MM.1S (cell line): ENCODE data around the gene DLGAP1.

ENCODE experiments used
- DNase-seq: peaks from one replicate; pipeline ENCODE4 v3.0.0-alpha.2; 2015
- H2AFZ ChIP-seq: fragments of 300-600 bp; sonication (generic); 2 replicates; pipeline ENCODE4 v1.6.0; 2016; ENCODE audit warnings: antibody characterized with exemption, low read length
- H3F3A ChIP-seq: fragments of 300-600 bp; sonication (generic); 2 replicates; pipeline ENCODE4 v1.6.1; 2016; ENCODE audit warnings: mild to moderate bottlenecking, antibody characterized with exemption, low read length, moderate library complexity, mixed read lengths; ENCODE audit not compliant: insufficient read depth
- H3K27ac ChIP-seq: fragments of 300-600 bp; sonication (generic); 2 replicates; pipeline ENCODE4 v1.5.1; 2016; ENCODE audit warnings: mild to moderate bottlenecking, low read length
- H3K27me3 ChIP-seq: fragments of 300-600 bp; sonication (generic); replicated peaks from 2 replicates; pipeline ENCODE4 v1.6.0; 2016; ENCODE audit warnings: low read length; ENCODE audit not compliant: insufficient read depth
- H3K36me3 ChIP-seq: fragments of 300-600 bp; sonication (generic); replicated peaks from 2 replicates; pipeline ENCODE4 v1.6.1; 2016; ENCODE audit warnings: mild to moderate bottlenecking, low read length, mixed read lengths; ENCODE audit not compliant: insufficient read depth
- H3K4me1 ChIP-seq: fragments of 300-600 bp; sonication (generic); 2 replicates; pipeline ENCODE4 v1.6.1; 2016; ENCODE audit warnings: low read length, mixed read lengths
- H3K4me2 ChIP-seq: fragments of 300-600 bp; sonication (generic); 2 replicates; pipeline ENCODE4 v1.6.0; 2016; ENCODE audit warnings: low read depth, low read length
- H3K4me3 ChIP-seq: fragments of 300-600 bp; sonication (generic); 2 replicates; pipeline ENCODE4 v1.5.1; 2016; ENCODE audit warnings: low read length, mixed read lengths
- H3K79me2 ChIP-seq: fragments of 300-600 bp; sonication (generic); 2 replicates; pipeline ENCODE4 v1.6.1; 2016; ENCODE audit warnings: mixed run types, low read length, mixed read lengths
- H3K9ac ChIP-seq: fragments of 300-600 bp; sonication (generic); 2 replicates; pipeline ENCODE4 v1.6.1; 2016; ENCODE audit warnings: low read length, mixed read lengths
- H3K9me2 ChIP-seq: fragments of 300-600 bp; sonication (generic); replicated peaks from 2 replicates; pipeline ENCODE4 v1.6.1; 2016; ENCODE audit warnings: mild to moderate bottlenecking, low read length, mixed read lengths; ENCODE audit not compliant: insufficient read depth
- H3K9me3 ChIP-seq: fragments of 300-600 bp; sonication (generic); replicated peaks from 2 replicates; pipeline ENCODE4 v1.6.1; 2016; ENCODE audit warnings: mild to moderate bottlenecking, low read length, mixed read lengths; ENCODE audit not compliant: insufficient read depth
- H4K20me1 ChIP-seq: fragments of 300-600 bp; sonication (generic); 2 replicates; pipeline ENCODE4 v1.6.1; 2016; ENCODE audit warnings: mild to moderate bottlenecking, low read length, moderate library complexity, mixed read lengths; ENCODE audit not compliant: insufficient read depth
- EZH2 ChIP-seq: fragments of 300-600 bp; sonication (generic); optimal IDR thresholded peaks from 2 replicates; pipeline ENCODE3; 2017; ENCODE audit warnings: low read depth, mild to moderate bottlenecking, antibody characterized with exemption, low read length, mixed read lengths
- EZH2phosphoT487 ChIP-seq: fragments of 300-600 bp; sonication (generic); IDR thresholded peaks from 2 replicates; pipeline ENCODE4 v1.6.1; 2018; ENCODE audit warnings: antibody characterized with exemption, low read length
- TF ChIP-seq, protein P1 (sequence below): fragments of 300-600 bp; sonication (generic); IDR thresholded peaks from 2 replicates; pipeline ENCODE4 v1.5.1; 2016; ENCODE audit warnings: antibody characterized with exemption, low read length, mixed read lengths

DLGAP1 gene

DNA sequence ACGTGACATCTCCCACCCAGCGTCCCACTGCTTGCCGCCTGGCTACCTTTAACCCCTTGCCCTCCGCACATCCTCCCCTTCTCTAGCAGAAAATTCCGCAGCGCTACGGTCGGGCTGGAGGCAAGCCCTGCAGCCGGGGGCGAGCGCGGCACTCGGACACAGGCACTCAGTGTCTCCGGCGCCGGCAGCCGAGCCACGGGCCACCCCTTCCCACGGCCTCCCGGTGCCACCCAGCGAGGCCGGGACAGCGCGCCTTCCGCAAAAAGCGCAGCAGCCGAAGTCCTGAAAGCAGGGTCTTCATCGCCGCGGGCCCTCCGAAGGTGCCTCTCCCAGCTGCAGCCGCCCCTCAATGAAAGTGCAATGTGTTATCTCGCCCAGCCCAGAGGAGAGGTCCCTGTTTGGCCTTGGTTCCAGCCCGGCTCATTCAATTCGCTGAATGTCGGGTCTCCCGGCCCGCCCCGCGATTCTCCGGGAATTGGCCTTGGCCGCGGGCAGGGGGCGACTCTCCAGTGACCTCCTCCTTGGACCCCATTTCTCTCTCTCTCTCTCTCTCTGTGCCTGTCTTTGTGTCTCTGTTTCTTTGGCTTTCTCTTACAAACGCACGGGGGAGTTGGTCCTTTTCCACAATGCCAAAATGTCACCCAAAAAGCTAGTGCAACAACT, 1.1 kb downstream of the DLGAP1 start:
- no peaks in the 10 kb centered on the region for H4K20me1 ChIP-seq
- no peaks in the 10 kb centered on the region for H3K36me3 ChIP-seq
- TF ChIP-seq EZH2, result no peak
- TF ChIP-seq, protein P1, sequence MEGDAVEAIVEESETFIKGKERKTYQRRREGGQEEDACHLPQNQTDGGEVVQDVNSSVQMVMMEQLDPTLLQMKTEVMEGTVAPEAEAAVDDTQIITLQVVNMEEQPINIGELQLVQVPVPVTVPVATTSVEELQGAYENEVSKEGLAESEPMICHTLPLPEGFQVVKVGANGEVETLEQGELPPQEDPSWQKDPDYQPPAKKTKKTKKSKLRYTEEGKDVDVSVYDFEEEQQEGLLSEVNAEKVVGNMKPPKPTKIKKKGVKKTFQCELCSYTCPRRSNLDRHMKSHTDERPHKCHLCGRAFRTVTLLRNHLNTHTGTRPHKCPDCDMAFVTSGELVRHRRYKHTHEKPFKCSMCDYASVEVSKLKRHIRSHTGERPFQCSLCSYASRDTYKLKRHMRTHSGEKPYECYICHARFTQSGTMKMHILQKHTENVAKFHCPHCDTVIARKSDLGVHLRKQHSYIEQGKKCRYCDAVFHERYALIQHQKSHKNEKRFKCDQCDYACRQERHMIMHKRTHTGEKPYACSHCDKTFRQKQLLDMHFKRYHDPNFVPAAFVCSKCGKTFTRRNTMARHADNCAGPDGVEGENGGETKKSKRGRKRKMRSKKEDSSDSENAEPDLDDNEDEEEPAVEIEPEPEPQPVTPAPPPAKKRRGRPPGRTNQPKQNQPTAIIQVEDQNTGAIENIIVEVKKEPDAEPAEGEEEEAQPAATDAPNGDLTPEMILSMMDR, result no peak
- TF ChIP-seq EZH2phosphoT487, result no peak
- no peak overlapping the region for H3K4me2 ChIP-seq
- no peak overlapping the region for H3K4me3 ChIP-seq
- no peaks in the 10 kb centered on the region for H3K79me2 ChIP-seq
- no peak for DNase-seq
- no peak overlapping the region for H3K27ac ChIP-seq
- no peaks in the 10 kb centered on the region for H3K9me2 ChIP-seq
- H3K27me3 ChIP-seq, result no peaks in the 10 kb centered on the region
- H3K4me1 ChIP-seq, result no peaks in the 10 kb centered on the region
- H3K9ac ChIP-seq, result no peak overlapping the region
- H3F3A ChIP-seq, result no peaks in the 10 kb centered on the region
- H2AFZ ChIP-seq, result no peak overlapping the region
- H3K9me3 ChIP-seq, result no peaks in the 10 kb centered on the region

DNA sequence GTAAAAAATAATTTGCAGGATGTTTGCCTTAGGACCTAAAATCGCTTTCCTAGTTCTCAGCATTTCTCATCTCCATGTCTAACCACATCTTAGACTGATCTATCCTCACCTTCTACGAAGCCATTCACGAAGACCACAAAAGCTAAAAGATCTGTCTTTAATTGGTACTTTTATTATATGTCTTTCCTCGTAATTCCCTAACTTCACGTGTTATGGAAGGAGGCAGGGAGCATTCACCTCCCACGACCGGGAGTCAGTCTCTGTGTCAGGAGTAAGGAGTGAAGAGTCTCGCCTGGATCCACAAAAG, 1.6 kb downstream of the DLGAP1 start:
- H3K4me3 ChIP-seq, result no peak overlapping the region
- no peak overlapping the region for H3K9ac ChIP-seq
- H2AFZ ChIP-seq, result no peak overlapping the region

DNA sequence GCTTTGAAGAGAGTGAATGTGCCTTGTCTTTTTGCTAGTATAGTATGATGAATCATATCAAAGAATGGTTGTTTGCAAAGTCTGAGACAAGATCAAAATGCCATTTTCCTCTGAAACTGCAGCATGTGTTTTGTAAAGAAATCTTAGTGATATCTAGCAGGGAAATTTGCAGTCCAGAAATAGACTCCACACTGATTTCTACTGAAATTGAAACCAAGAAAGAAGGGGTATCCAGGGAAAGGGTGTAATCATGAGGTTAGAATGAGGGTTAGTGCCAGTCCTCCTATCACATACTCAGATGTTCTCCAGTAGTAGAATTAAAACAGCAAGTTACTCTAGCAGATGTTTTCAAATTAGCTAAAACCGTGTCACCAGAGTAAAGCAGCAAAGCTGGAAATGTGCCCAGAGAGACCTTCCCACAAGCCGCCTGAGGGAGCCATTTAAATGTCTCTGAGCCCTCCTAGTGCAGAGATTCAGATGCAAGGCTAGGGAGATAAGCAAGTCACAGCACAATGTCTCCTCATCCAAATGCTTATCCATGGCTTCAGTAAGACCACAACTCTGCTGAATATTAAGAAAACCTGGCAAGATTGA, 4.9 kb downstream of the DLGAP1 start:
- TF ChIP-seq EZH2phosphoT487 (no peak), EZH2 (no peak)
- TF ChIP-seq, protein P1, result no peak
- H2AFZ ChIP-seq, result no peak overlapping the region
- H4K20me1 ChIP-seq, result no peaks in the 10 kb centered on the region
- no peak overlapping the region for H3K27ac ChIP-seq
- H3K27me3 ChIP-seq, result no peaks in the 10 kb centered on the region
- H3K36me3 ChIP-seq, result no peaks in the 10 kb centered on the region
- H3K79me2 ChIP-seq, result no peaks in the 10 kb centered on the region
- H3K4me2 ChIP-seq, result no peak overlapping the region
- H3K4me3 ChIP-seq, result no peak overlapping the region
- H3F3A ChIP-seq, result no peaks in the 10 kb centered on the region
- DNase-seq, result no peak
- H3K9me2 ChIP-seq, result no peaks in the 10 kb centered on the region
- no peaks in the 10 kb centered on the region for H3K4me1 ChIP-seq
- no peak overlapping the region for H3K9ac ChIP-seq
- no peaks in the 10 kb centered on the region for H3K9me3 ChIP-seq

More for the DNA sequence above, 1.6 kb downstream of the DLGAP1 start:
- H3K27me3 ChIP-seq, result no peaks in the 10 kb centered on the region
- DNase-seq, result no peak
- H3K4me1 ChIP-seq, result no peaks in the 10 kb centered on the region
- H3K27ac ChIP-seq, result no peak overlapping the region
- H3K79me2 ChIP-seq, result no peaks in the 10 kb centered on the region
- TF ChIP-seq EZH2phosphoT487, result no peak
- no peak for TF ChIP-seq EZH2
- H3K9me3 ChIP-seq, result no peaks in the 10 kb centered on the region
- no peaks in the 10 kb centered on the region for H3K9me2 ChIP-seq
- H3F3A ChIP-seq, result no peaks in the 10 kb centered on the region
- H3K36me3 ChIP-seq, result no peaks in the 10 kb centered on the region
- H3K4me2 ChIP-seq, result no peak overlapping the region
- H4K20me1 ChIP-seq, result no peaks in the 10 kb centered on the region

DNA sequence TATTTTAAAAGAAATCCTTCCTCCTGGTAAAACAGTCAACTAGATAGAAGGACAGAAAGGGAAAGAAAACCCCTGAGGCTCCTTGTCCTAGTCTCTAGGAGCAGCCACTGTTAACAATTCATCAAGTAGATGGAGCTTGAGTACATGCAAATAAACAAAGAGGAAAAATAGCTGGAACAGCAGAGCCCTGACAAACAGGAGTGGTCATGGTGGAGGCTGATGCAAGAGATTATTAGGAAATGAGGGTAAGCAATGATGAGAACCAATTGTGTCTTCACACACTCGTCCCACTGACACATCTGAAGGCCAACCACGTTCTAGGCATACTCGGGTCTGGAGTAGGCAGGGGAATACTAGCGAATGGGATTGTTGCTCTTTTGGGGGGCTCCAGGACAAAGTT, 9.2 kb downstream of the DLGAP1 start:
- H3K27me3 ChIP-seq, result no peaks in the 10 kb centered on the region
- H3K27ac ChIP-seq, result no peak overlapping the region
- no peak overlapping the region for H2AFZ ChIP-seq
- H3F3A ChIP-seq, result no peaks in the 10 kb centered on the region
- no peak overlapping the region for H3K4me2 ChIP-seq
- H3K9me2 ChIP-seq, result no peaks in the 10 kb centered on the region
- H3K79me2 ChIP-seq, result no peaks in the 10 kb centered on the region
- no peak overlapping the region for H3K9ac ChIP-seq
- H3K4me1 ChIP-seq, result no peaks in the 10 kb centered on the region
- H3K9me3 ChIP-seq, result no peaks in the 10 kb centered on the region
- H3K4me3 ChIP-seq, result no peak overlapping the region
- H3K36me3 ChIP-seq, result no peaks in the 10 kb centered on the region
- no peak for DNase-seq
- H4K20me1 ChIP-seq, result no peaks in the 10 kb centered on the region
- TF ChIP-seq, protein P1, result no peak
- TF ChIP-seq EZH2 (no peak), EZH2phosphoT487 (no peak)
